ENCODE data around the gene SUMO2. TPM values are rescaled to one million over a fixed set of nuclear protein-coding genes. Genes with fewer than 3 reads are reported as not detected.

Gene SUMO2
- total RNA-seq, 1 donor from 2014 or later, result 264 TPM

GRCh38 chr17:75118307-75118706 lies 64.5 kb downstream of the SUMO2 start:
- DNase-seq, result no peak

- DNase-seq, result no peak
These were observed 66.0 kb downstream of the SUMO2 start for GRCh38 chr17:75116737-75117136.

Small RNA genes lying within 50 kb of the gene (small RNA-seq; reads per million reads assigned to genes)
- not detected for gene RF00019

Other genes starting within 250 kb of the SUMO2 start
- not detected for gene OTOP3, start 247.1 kb downstream of the SUMO2 start, total RNA-seq
- gene HID1, start 210.2 kb downstream of the SUMO2 start, total RNA-seq, result 13.7 TPM
- gene CDR2L, start 195.3 kb downstream of the SUMO2 start, total RNA-seq, result 4.5 TPM
- gene MRPL58, start 170.3 kb downstream of the SUMO2 start, total RNA-seq, result 8.0 TPM
- gene ATP5PD, start 136.0 kb downstream of the SUMO2 start, total RNA-seq, result 100 TPM
- gene KCTD2, start 135.7 kb downstream of the SUMO2 start, total RNA-seq, result 30.4 TPM
- 1.4 TPM for gene SLC16A5, start 95.0 kb downstream of the SUMO2 start, total RNA-seq
- gene ARMC7, start 73.0 kb downstream of the SUMO2 start, total RNA-seq, result 3.0 TPM
- gene NT5C, start 51.2 kb downstream of the SUMO2 start, total RNA-seq, result 18.1 TPM
- gene JPT1, start 28.4 kb downstream of the SUMO2 start, total RNA-seq, result 548 TPM
- 25.1 TPM for gene NUP85, start 22.7 kb upstream of the SUMO2 start, total RNA-seq
- gene GGA3, start 78.6 kb upstream of the SUMO2 start, total RNA-seq, result 17.6 TPM
- 29.5 TPM for gene MRPS7, start 78.9 kb upstream of the SUMO2 start, total RNA-seq
- gene MIF4GD, start 88.3 kb upstream of the SUMO2 start, total RNA-seq, result 5.0 TPM
- 4.4 TPM for gene SLC25A19, start 106.5 kb upstream of the SUMO2 start, total RNA-seq
- gene GRB2, start 222.7 kb upstream of the SUMO2 start, total RNA-seq, result 125 TPM

Data from occipital lobe (tissue), 3 donors.